Measurements from ENCODE around the gene ANKRD13D. TPM values are rescaled to one million over a fixed set of nuclear protein-coding genes. Genes with fewer than 3 reads are reported as not detected.

Gene ANKRD13D
- total RNA-seq, 3 donors from 2014 or later: 67.7 to 75.4 (median 69.8) TPM

- Mint-ChIP-seq H3K27me3 (ENCODE audit: low read depth) (no peaks in the 10 kb centered on the region), H3K9me3 (no peaks in the 10 kb centered on the region), H3K4me1 (ENCODE audit: low read depth) (peaks cover 38% of the 10 kb centered on the region), H3K36me3 (ENCODE audit: insufficient read depth) (peaks cover 13% of the 10 kb centered on the region), H3K4me3 (no peak overlapping the region)
- DNase-seq (no peak), ATAC-seq (no peak)
Measured at GRCh38 chr11:67284811-67285540, 4.1 kb upstream of the ANKRD13D start.

GRCh38 chr11:67285541-67286498, 3.3 kb upstream of the ANKRD13D start:
- DNase-seq: no peak
- no peaks in the 10 kb centered on the region for H3K27me3 Mint-ChIP-seq (ENCODE audit: low read depth)
- H3K9me3 Mint-ChIP-seq: no peaks in the 10 kb centered on the region
- H3K4me3 Mint-ChIP-seq: no peak overlapping the region
- peaks cover 41% of the 10 kb centered on the region for H3K4me1 Mint-ChIP-seq (ENCODE audit: low read depth)
- H3K36me3 Mint-ChIP-seq (ENCODE audit: insufficient read depth): peaks cover 13% of the 10 kb centered on the region
- ATAC-seq: no peak

- DNase-seq: no peak
- peak overlapping the region; percentile 66 for H3K4me3 Mint-ChIP-seq
- H3K27me3 Mint-ChIP-seq (ENCODE audit: low read depth): no peaks in the 10 kb centered on the region
- peaks cover 48% of the 10 kb centered on the region for H3K4me1 Mint-ChIP-seq (ENCODE audit: low read depth)
- no peak for ATAC-seq
- no peaks in the 10 kb centered on the region for H3K9me3 Mint-ChIP-seq
- peaks cover 13% of the 10 kb centered on the region for H3K36me3 Mint-ChIP-seq (ENCODE audit: insufficient read depth)
Measured at GRCh38 chr11:67286621-67287333, 2.3 kb upstream of the ANKRD13D start.

GRCh38 chr11:67287355-67288197, 1.5 kb upstream of the ANKRD13D start:
- H3K4me3 Mint-ChIP-seq: peak overlapping the region; percentile 66
- H3K4me1 Mint-ChIP-seq (ENCODE audit: low read depth): peaks cover 51% of the 10 kb centered on the region
- no peak for ATAC-seq
- H3K9me3 Mint-ChIP-seq: no peaks in the 10 kb centered on the region
- no peak for DNase-seq
- H3K36me3 Mint-ChIP-seq (ENCODE audit: insufficient read depth): peaks cover 7% of the 10 kb centered on the region
- no peaks in the 10 kb centered on the region for H3K27me3 Mint-ChIP-seq (ENCODE audit: low read depth)

- Mint-ChIP-seq H3K4me1 (ENCODE audit: low read depth) (peaks cover 56% of the 10 kb centered on the region), H3K27me3 (ENCODE audit: low read depth) (no peaks in the 10 kb centered on the region), H3K36me3 (ENCODE audit: insufficient read depth) (peaks cover 12% of the 10 kb centered on the region), H3K4me3 (peak overlapping the region; percentile 66), H3K9me3 (no peaks in the 10 kb centered on the region)
- DNase-seq (no peak), ATAC-seq (no peak)
Measured at GRCh38 chr11:67288198-67288451, 978 bp upstream of the ANKRD13D start.

- Mint-ChIP-seq H3K4me1 (ENCODE audit: low read depth) (peaks cover 58% of the 10 kb centered on the region), H3K27me3 (ENCODE audit: low read depth) (no peaks in the 10 kb centered on the region), H3K4me3 (peak overlapping the region; percentile 66), H3K36me3 (ENCODE audit: insufficient read depth) (peaks cover 12% of the 10 kb centered on the region), H3K9me3 (no peaks in the 10 kb centered on the region)
- peak; percentile 75 for ATAC-seq
- DNase-seq: peak; percentile 80
Measured at GRCh38 chr11:67288452-67289225, 464 bp upstream of the ANKRD13D start.

- Mint-ChIP-seq H3K27me3 (ENCODE audit: low read depth) (no peaks in the 10 kb centered on the region), H3K9me3 (no peaks in the 10 kb centered on the region), H3K4me1 (ENCODE audit: low read depth) (peaks cover 63% of the 10 kb centered on the region), H3K4me3 (peak overlapping the region; percentile 90), H3K36me3 (ENCODE audit: insufficient read depth) (peaks cover 12% of the 10 kb centered on the region)
- DNase-seq: no peak
- no peak for ATAC-seq
Measured at GRCh38 chr11:67289651-67290479, 762 bp downstream of the ANKRD13D start.

GRCh38 chr11:67290801-67291200, 1.7 kb downstream of the ANKRD13D start:
- H3K36me3 Mint-ChIP-seq (ENCODE audit: insufficient read depth): peaks cover 16% of the 10 kb centered on the region

GRCh38 chr11:67291481-67292381, 2.6 kb downstream of the ANKRD13D start:
- no peak for DNase-seq
- peaks cover 8% of the 10 kb centered on the region for H3K9me3 Mint-ChIP-seq
- H3K27me3 Mint-ChIP-seq (ENCODE audit: low read depth): no peaks in the 10 kb centered on the region
- H3K4me3 Mint-ChIP-seq: no peak overlapping the region
- peaks cover 54% of the 10 kb centered on the region for H3K4me1 Mint-ChIP-seq (ENCODE audit: low read depth)
- ATAC-seq: no peak
- peaks cover 24% of the 10 kb centered on the region for H3K36me3 Mint-ChIP-seq (ENCODE audit: insufficient read depth)

More at GRCh38 chr11:67290801-67291200, 1.7 kb downstream of the ANKRD13D start:
- Mint-ChIP-seq H3K4me3 (peak overlapping the region; percentile 90), H3K9me3 (no peaks in the 10 kb centered on the region), H3K27me3 (ENCODE audit: low read depth) (no peaks in the 10 kb centered on the region), H3K4me1 (ENCODE audit: low read depth) (peaks cover 61% of the 10 kb centered on the region)
- no peak for ATAC-seq
- no peak for DNase-seq

- no peak for ATAC-seq
- H3K36me3 Mint-ChIP-seq (ENCODE audit: insufficient read depth): peaks cover 26% of the 10 kb centered on the region
- H3K4me3 Mint-ChIP-seq: peak overlapping the region; percentile 47
- H3K27me3 Mint-ChIP-seq (ENCODE audit: low read depth): no peaks in the 10 kb centered on the region
- peaks cover 45% of the 10 kb centered on the region for H3K4me1 Mint-ChIP-seq (ENCODE audit: low read depth)
- DNase-seq: no peak
- peaks cover 12% of the 10 kb centered on the region for H3K9me3 Mint-ChIP-seq
Measured at GRCh38 chr11:67292671-67293070, 3.6 kb downstream of the ANKRD13D start.

- Mint-ChIP-seq H3K4me3 (peak overlapping the region; percentile 47), H3K27me3 (ENCODE audit: low read depth) (no peaks in the 10 kb centered on the region), H3K36me3 (ENCODE audit: insufficient read depth) (peaks cover 26% of the 10 kb centered on the region), H3K9me3 (peaks cover 12% of the 10 kb centered on the region), H3K4me1 (ENCODE audit: low read depth) (peaks cover 40% of the 10 kb centered on the region)
- DNase-seq (no peak), ATAC-seq (peak in 1 of 2 donors; percentile 5)
Measured at GRCh38 chr11:67293090-67293489, 4.0 kb downstream of the ANKRD13D start.

- no peaks in the 10 kb centered on the region for H3K27me3 Mint-ChIP-seq (ENCODE audit: low read depth)
- H3K4me1 Mint-ChIP-seq (ENCODE audit: low read depth): peaks cover 32% of the 10 kb centered on the region
- peaks cover 31% of the 10 kb centered on the region for H3K36me3 Mint-ChIP-seq (ENCODE audit: insufficient read depth)
- H3K4me3 Mint-ChIP-seq: no peak overlapping the region
- DNase-seq (no peak), ATAC-seq (no peak)
- peaks cover 12% of the 10 kb centered on the region for H3K9me3 Mint-ChIP-seq
Measured at GRCh38 chr11:67295846-67296245, 6.7 kb downstream of the ANKRD13D start.

All from activated T-cell treated with anti-CD3 and anti-CD28 coated beads, Interleukin-2, amount 50 U/mL, for 4 hours (primary cell).